Adrenal gland (tissue), 12 donors: Measurements from ENCODE around the gene LONRF2. TPM values are rescaled to one million over a fixed set of nuclear protein-coding genes. Genes with fewer than 3 reads are reported as not detected.

ENCODE experiments used
- DNase-seq, 7 donors: peaks; one replicate each; pipeline ENCODE4 v3.0.0-alpha.2; 2019 to 2020
- H3K27ac ChIP-seq, 5 donors: fragments of 200-600 bp; sonication (generic) in 4 of 5; 1 replicate in 3 of 5; 2 replicates in 2 of 5; pipeline versions ENCODE4 v1.5.1 to v1.8.0; 2016 to 2020; ENCODE audit warnings: mild to moderate bottlenecking in 1 of 5
- H3K27me3 ChIP-seq: fragments of 200-600 bp; 2 replicates; pipeline ENCODE4 v1.8.0; 2021
- H3K36me3 ChIP-seq, 2 donors: fragments of 200-600 bp; replicated peaks in 1 of 2; 1 replicate in 1 of 2; 2 replicates in 1 of 2; pipeline versions ENCODE4 v1.5.1 to v1.8.0; 2018 to 2022
- H3K4me1 ChIP-seq, 2 donors: fragments of 200-600 bp; replicated peaks in 1 of 2; 1 replicate in 1 of 2; 2 replicates in 1 of 2; pipeline versions ENCODE4 v1.5.1 to v1.8.0; 2018 to 2021
- H3K4me3 ChIP-seq, 4 donors: fragments of 200-600 bp; sonication (generic) in 3 of 4; one replicate each; pipeline ENCODE4 v1.5.1; 2016 to 2018
- H3K9me3 ChIP-seq, 3 donors: fragments of 200-600 bp; sonication (generic) in 1 of 3; replicated peaks in 1 of 3; 1 replicate in 2 of 3; 2 replicates in 1 of 3; pipeline versions ENCODE4 v1.5.1 to v1.8.0; 2016 to 2021
- POLR2A ChIP-seq, 2 donors: fragments of 450-650 bp; IDR thresholded peaks; one replicate each; pipeline ENCODE4 v1.6.1; 2017; ENCODE audit warnings: antibody characterized with exemption in 2 of 2, mild to moderate bottlenecking in 2 of 2, moderate library complexity in 1 of 2
- WGBS, 4 donors: extraction: QIAGEN DNeasy Blood & Tissue Kit in 2 of 4; methylation state at CpG; one replicate each; pipeline versions ENCODE4 v1.1.5 to v1.1.7; 2013 to 2017; 5-methylcytosine and 5-hydroxymethylcytosine counted together
- intact Hi-C, 2 donors: fragments of 100-400 bp; cut with DNase I; formaldehyde crosslinking; loops; one replicate each; pipeline versions ENCODE4 v1.14.1 to v1.15.0; 2022 to 2023
- polyA plus RNA-seq, 3 donors: library from polyadenylated mRNA; stranded (reverse); fragments of 200-250 nt in 2 of 3; fragments of 350-450 nt in 1 of 3; fragmentation: Illumina TruSeq in 1 of 3; extraction: RNeasy Lipid Tissue Mini Kit (QIAGEN cat#74804) in 1 of 3; gene quantifications; one replicate each; pipeline ENCODE4 v1.2.3, GENCODE V29; 2013 to 2014
- total RNA-seq, 9 donors: library from RNA; depleted of rRNA in 4 of 9; stranded (reverse); fragments of >200 nt in 4 of 9; fragments of 120-200 nt in 1 of 9; fragmentation: NEBNext Ultra II Directional in 1 of 9; extraction: Animal tissue kit (Norgen Biotek cat#: 25700) in 1 of 9; gene quantifications; one replicate each; pipeline versions ENCODE4 v1.1.0 to v1.2.4, GENCODE V29; 2013 to 2023
- TF ChIP-seq, protein P1 (sequence below), 6 experiments: fragments of 450-650 bp in 4 of 6; fragments of 200-600 bp in 2 of 6; sonication (generic) in 1 of 6; IDR thresholded peaks; 1 replicate in 5 of 6; 2 replicates in 1 of 6; pipeline versions ENCODE4 v1.5.1 to v1.8.0; 2016 to 2021; ENCODE audit warnings: antibody characterized with exemption in 6 of 6, mild to moderate bottlenecking in 2 of 6, moderate library complexity in 1 of 6
- donor health status: healthy with polysubstance abuse.
- donor health status: Bipolar disorder and iron deficiency.
- donor health status: DM: yes; HTN: yes; CAD: no.
- donor health status: DM: no; HTN: no; CAD: no.
- donor health status: DM: no; HTN: no; CAD: no.
- donor health status: DM: yes; HTN: yes; CAD: no.

The LONRF2 gene
- total and polyA plus RNA-seq, 12 donors: 8.1 to 110 (median 43.0) TPM

DNA sequence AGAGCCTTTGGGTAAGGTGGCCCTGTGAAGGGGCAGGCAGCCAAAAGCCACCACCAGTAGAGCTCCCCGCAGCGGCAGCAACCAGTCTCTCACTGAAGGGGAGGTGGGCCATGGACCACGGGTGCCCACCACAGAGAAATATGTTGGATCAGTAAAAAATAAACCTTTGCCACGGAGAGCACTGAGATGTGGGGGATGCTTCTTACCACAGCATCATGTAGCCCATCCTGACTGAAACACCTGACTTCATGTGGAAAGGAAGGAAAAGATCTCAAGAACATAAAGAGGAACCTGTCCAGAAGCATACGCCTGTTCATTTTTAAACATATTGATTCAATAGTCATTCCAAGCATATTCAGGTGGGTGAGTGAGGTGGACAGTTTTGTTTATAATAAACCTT lies 51.1 kb downstream of the LONRF2 start:
- Histone ChIP-seq H3K27me3 (no peaks in the 10 kb centered on the region), H3K4me3 (no peak overlapping the region), H3K4me1 (peaks cover 25 to 36% of the 10 kb centered on the region in 2 donors), H3K9me3 (no peaks in the 10 kb centered on the region), H3K27ac (peak overlapping the region; percentile 23 to 86 (median 69)), H3K36me3 (peaks cover 0 to 9% of the 10 kb centered on the region in 2 donors)
- intact Hi-C loops: no loop called here
- 89 to 99% (median 96%) methylated on average over 5 of the region's 5 CpGs for WGBS, 4 donors
- no peak for DNase-seq
- TF ChIP-seq, protein P1, sequence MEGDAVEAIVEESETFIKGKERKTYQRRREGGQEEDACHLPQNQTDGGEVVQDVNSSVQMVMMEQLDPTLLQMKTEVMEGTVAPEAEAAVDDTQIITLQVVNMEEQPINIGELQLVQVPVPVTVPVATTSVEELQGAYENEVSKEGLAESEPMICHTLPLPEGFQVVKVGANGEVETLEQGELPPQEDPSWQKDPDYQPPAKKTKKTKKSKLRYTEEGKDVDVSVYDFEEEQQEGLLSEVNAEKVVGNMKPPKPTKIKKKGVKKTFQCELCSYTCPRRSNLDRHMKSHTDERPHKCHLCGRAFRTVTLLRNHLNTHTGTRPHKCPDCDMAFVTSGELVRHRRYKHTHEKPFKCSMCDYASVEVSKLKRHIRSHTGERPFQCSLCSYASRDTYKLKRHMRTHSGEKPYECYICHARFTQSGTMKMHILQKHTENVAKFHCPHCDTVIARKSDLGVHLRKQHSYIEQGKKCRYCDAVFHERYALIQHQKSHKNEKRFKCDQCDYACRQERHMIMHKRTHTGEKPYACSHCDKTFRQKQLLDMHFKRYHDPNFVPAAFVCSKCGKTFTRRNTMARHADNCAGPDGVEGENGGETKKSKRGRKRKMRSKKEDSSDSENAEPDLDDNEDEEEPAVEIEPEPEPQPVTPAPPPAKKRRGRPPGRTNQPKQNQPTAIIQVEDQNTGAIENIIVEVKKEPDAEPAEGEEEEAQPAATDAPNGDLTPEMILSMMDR (IDR thresholded peaks at IDR 0.05): no peak
- no peak for TF ChIP-seq POLR2A (IDR thresholded peaks at IDR 0.05)

DNA sequence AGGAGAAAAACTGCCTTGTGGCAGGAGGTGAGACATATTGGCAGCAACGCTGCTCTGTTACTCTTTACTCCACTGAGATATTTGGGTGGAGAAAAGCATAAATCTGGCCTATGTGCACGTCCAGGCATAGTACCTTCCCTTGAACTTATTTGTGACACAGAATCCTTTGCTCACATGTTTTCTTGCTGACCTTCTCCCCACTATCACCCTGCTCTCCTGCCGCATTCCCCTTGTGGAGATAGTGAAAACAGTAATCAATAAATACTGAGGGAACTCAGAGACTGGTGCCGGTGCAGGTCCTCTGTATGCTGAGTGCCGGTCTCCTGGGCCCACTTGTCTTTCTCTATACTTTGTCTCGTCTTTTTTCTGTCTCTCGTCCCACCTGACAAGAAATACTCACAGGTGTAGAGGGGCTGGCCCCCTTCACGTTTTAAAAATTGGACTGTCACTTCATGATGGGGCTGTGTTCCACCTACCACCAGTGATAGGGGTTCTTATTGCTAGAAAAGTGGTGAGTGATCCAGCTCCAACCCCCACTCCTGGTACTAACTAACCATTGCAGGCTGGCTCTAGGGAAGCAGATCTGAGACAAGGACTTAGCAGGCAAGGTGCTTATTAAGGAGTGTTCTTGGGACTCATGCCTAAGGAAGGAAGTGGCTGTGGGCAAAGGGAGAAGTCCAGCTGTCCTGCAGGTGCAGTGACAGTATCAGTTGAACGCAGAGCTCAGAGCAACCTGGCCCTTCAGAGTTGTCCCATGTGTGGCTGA lies 51.7 kb downstream of the LONRF2 start:
- H3K4me3 ChIP-seq: no peak overlapping the region
- TF ChIP-seq, protein P1 (IDR thresholded peaks at IDR 0.05): peak in 3 of 6 experiments; percentile 32 to 35 (median 34)
- TF ChIP-seq POLR2A (IDR thresholded peaks at IDR 0.05): peak in 1 of 2 donors; percentile 31
- H3K4me1 ChIP-seq: peaks cover 25 to 36% of the 10 kb centered on the region in 2 donors
- H3K27me3 ChIP-seq: no peaks in the 10 kb centered on the region
- peak overlapping the region; percentile 23 to 86 (median 69) for H3K27ac ChIP-seq
- no peaks in the 10 kb centered on the region for H3K9me3 ChIP-seq
- peak in 4 of 7 donors; percentile 57 to 68 (median 60) for DNase-seq
- peaks cover 0 to 9% of the 10 kb centered on the region in 2 donors for H3K36me3 ChIP-seq
- intact Hi-C loops: no loop called here
- WGBS, 4 donors: 61 to 65% (median 64%) methylated on average over 9 of the region's 9 CpGs

DNA sequence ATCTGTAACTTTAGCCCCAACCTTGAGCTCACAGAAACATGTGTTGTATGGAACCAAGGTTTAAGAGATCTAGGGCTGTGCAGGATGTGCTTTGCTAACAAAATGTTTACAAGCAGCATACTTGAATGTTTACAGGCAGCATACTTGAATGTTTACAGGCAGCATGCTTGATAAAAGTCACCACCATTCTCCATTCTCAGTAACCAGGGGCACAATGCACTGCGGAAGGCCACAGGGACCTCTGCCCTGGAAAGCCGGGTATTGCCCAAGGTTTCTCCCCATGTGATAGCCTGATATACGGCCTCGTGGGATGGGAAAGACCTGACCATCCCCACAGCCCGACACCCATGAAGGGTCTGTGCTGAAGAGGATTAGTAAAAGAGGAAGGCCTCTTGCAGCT lies 52.4 kb downstream of the LONRF2 start:
- Histone ChIP-seq H3K4me1 (peaks cover 25 to 36% of the 10 kb centered on the region in 2 donors), H3K4me3 (no peak overlapping the region), H3K27ac (peak overlapping the region in 4 of 5 donors; percentile 59 to 86 (median 76)), H3K9me3 (no peaks in the 10 kb centered on the region), H3K27me3 (no peaks in the 10 kb centered on the region), H3K36me3 (peaks cover 0 to 2% of the 10 kb centered on the region in 2 donors)
- DNase-seq: peak in 2 of 7 donors; percentile 29 to 58
- intact Hi-C loops: no loop called here
- 36 to 61% (median 53%) methylated on average over 4 to 5 of the region's 5 CpGs for WGBS, 4 donors
- no peak for TF ChIP-seq POLR2A (IDR thresholded peaks at IDR 0.05)
- TF ChIP-seq, protein P1 (IDR thresholded peaks at IDR 0.05): no peak

DNA sequence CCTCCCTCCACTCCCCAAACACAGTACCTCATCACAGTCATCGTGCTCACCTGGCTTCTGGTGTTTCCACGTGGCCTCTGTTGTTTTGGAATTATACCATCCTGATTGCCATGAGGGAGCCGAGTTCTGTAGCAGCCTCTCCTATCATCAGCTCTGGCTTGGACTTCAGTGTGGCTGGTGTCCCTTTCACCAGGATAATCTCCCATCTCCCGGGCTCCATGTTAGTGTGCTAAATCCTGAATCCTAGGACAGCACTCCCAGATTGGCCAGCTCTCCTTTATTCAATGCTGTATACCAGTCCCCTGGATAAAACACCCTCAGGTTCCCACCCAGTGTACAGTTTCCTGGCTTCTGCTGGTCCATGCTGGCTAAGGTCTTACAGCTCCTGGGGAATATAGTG lies 53.3 kb downstream of the LONRF2 start:
- Histone ChIP-seq H3K36me3 (no peaks in the 10 kb centered on the region), H3K9me3 (no peaks in the 10 kb centered on the region), H3K4me1 (peaks cover 25 to 28% of the 10 kb centered on the region in 2 donors), H3K27ac (no peak overlapping the region), H3K4me3 (no peak overlapping the region), H3K27me3 (no peaks in the 10 kb centered on the region)
- no peak for DNase-seq
- TF ChIP-seq, protein P1 (IDR thresholded peaks at IDR 0.05): no peak
- no peak for TF ChIP-seq POLR2A (IDR thresholded peaks at IDR 0.05)
- intact Hi-C loops: no loop called here
- WGBS, 4 donors: 86 to 93% (median 92%) methylated on average over 4 of the region's 4 CpGs
